H1 (cell line): ENCODE results near the gene RAB36. TPM values are rescaled to one million over a fixed set of nuclear protein-coding genes. Genes with fewer than 3 reads are reported as not detected.

Experiments
- BACH1 ChIP-seq: IDR thresholded peaks from 2 replicates; pipeline ENCODE4 v1.6.1; 2012; ENCODE audit warnings: low read length, improper control_type of control experiment
- CREB1 ChIP-seq: IDR thresholded peaks from 2 replicates; pipeline ENCODE4 v1.6.1; 2012; ENCODE audit warnings: inconsistent platforms
- KDM5A ChIP-seq: fragments of 200-600 bp; IDR thresholded peaks from 2 replicates; pipeline ENCODE4 v1.7.1; 2012; ENCODE audit warnings: mild to moderate bottlenecking, low read length, inconsistent platforms, mixed read lengths
- POLR2A ChIP-seq, 2 experiments: IDR thresholded peaks; 1 replicate in 1 of 2; 2 replicates in 1 of 2; pipeline ENCODE4 v1.6.1; 2011; ENCODE audit warnings: low read depth in 2 of 2, low read length in 2 of 2, mild to moderate bottlenecking in 2 of 2; ENCODE audit errors: control extremely low read depth in 1 of 2
- RAD21 ChIP-seq, 2 experiments: IDR thresholded peaks in 1 of 2; conservative IDR thresholded peaks in 1 of 2; 2 replicates each; pipeline ENCODE4 v1.6.1; 2011; ENCODE audit warnings: low read depth in 2 of 2, low read length in 2 of 2, improper control_type of control experiment in 1 of 2, inconsistent platforms in 1 of 2, mild to moderate bottlenecking in 1 of 2, moderate library complexity in 1 of 2
- SIN3A ChIP-seq, 2 experiments: IDR thresholded peaks in 1 of 2; conservative IDR thresholded peaks in 1 of 2; 2 replicates each; pipeline ENCODE4 v1.6.1; 2011 to 2012; ENCODE audit warnings: low read length in 2 of 2, improper control_type of control experiment in 1 of 2, low read depth in 1 of 2, mild to moderate bottlenecking in 1 of 2
- SP1 ChIP-seq: IDR thresholded peaks from 2 replicates; pipeline ENCODE4 v1.6.1; 2011; ENCODE audit warnings: low read depth, low read length
- TCF12 ChIP-seq: IDR thresholded peaks from 2 replicates; pipeline ENCODE4 v1.6.1; 2011; ENCODE audit warnings: low read depth, mild to moderate bottlenecking, low read length
- polyA plus RNA-seq, 7 experiments: library from polyadenylated mRNA; depleted of rRNA in 3 of 7; stranded (reverse) in 5 of 7; unstranded in 2 of 7; fragments of >200 nt in 5 of 7; fragments of 200-250 nt in 2 of 7; gene quantifications; 1 replicate in 5 of 7; 2 replicates in 1 of 7; 4 replicates in 1 of 7; pipeline versions ENCODE4 v1.2.1 to v1.2.3, GENCODE V29; 2011 to 2013; ENCODE audit warnings: missing spikeins in 2 of 7, mixed read lengths in 2 of 7
- total RNA-seq: library from RNA; stranded (reverse); fragmentation: NEBNext Ultra II Directional; extraction: Animal tissue kit (Norgen Biotek cat#: 25700); gene quantifications from 2 replicates; pipeline ENCODE4 v1.2.1, GENCODE V29; 2021

The RAB36 gene
- total and polyA plus RNA-seq, 2 of the 8 experiments (the other 6 are each of a cell fraction or from before 2014, with no cell fraction given): 1.0 to 1.5 TPM

GRCh38 chr22:23097412-23098229 is 47.7 kb upstream of the RAB36 start (continued):
- TF ChIP-seq SP1: no peak
- no peak for TF ChIP-seq RAD21 (IDR thresholded peaks at IDR 0.05 in 1 of 2, conservative IDR thresholded peaks at IDR 0.05 in 1 of 2; ENCODE audit: low read depth in 2 of 2, low read length in 2 of 2)
- TF ChIP-seq CREB1: no peak
- no peak for TF ChIP-seq BACH1
- no peak for TF ChIP-seq TCF12
- no peak for TF ChIP-seq POLR2A (IDR thresholded peaks at IDR 0.05; ENCODE audit: control extremely low read depth in 1 of 2, low read depth in 2 of 2, low read length in 2 of 2)
- TF ChIP-seq KDM5A: no peak
- no peak for TF ChIP-seq SIN3A (conservative IDR thresholded peaks at IDR 0.05 in 1 of 2, IDR thresholded peaks at IDR 0.05 in 1 of 2; ENCODE audit: low read depth in 1 of 2, low read length in 2 of 2)
